ENCODE measurements around the gene PCDHA4.

DNA sequence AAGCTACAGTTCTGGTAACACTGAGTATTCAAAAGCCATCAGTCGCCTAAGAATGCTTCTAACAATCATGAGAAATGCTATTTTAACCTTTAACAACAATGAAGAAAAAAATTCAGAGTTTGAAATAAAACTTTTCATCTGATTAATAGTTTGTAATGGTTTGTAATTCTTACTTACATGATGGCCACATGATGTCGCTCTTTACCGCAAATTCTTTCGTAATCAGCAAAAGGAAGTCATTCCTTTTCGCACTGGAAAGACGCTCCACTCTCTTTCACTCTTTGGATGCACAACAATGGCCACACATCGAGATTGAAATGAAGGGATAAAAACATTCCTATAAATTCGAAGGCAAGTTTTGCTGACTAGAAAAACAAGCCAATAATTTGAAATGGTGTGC, 27.1 kb downstream of the PCDHA4 start, which contains the start of gene PCDHA7:
- no peak for TF ChIP-seq POLR2A (IDR thresholded peaks at IDR 0.05)
- TF ChIP-seq, protein P1, sequence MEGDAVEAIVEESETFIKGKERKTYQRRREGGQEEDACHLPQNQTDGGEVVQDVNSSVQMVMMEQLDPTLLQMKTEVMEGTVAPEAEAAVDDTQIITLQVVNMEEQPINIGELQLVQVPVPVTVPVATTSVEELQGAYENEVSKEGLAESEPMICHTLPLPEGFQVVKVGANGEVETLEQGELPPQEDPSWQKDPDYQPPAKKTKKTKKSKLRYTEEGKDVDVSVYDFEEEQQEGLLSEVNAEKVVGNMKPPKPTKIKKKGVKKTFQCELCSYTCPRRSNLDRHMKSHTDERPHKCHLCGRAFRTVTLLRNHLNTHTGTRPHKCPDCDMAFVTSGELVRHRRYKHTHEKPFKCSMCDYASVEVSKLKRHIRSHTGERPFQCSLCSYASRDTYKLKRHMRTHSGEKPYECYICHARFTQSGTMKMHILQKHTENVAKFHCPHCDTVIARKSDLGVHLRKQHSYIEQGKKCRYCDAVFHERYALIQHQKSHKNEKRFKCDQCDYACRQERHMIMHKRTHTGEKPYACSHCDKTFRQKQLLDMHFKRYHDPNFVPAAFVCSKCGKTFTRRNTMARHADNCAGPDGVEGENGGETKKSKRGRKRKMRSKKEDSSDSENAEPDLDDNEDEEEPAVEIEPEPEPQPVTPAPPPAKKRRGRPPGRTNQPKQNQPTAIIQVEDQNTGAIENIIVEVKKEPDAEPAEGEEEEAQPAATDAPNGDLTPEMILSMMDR (IDR thresholded peaks at IDR 0.05): no peak
